Gastrocnemius medialis (tissue), 4 donors: Measurements from ENCODE around the gene TLCD2. TPM values are rescaled to one million over a fixed set of nuclear protein-coding genes. Genes with fewer than 3 reads are reported as not detected.

ENCODE experiments used
- ATAC-seq, 2 donors: fragments of 150-250 bp; one replicate each; pipeline ENCODE4 v1.9.1; 2016
- DNase-seq, 2 donors: peaks; one replicate each; pipeline ENCODE4 v3.0.0-alpha.2; 2019
- H3K27ac ChIP-seq, 4 donors: fragments of 200-600 bp; sonication (generic); 1 replicate in 1 of 4; 2 replicates in 3 of 4; pipeline ENCODE4 v1.5.1; 2016 to 2018; ENCODE audit warnings: mild to moderate bottlenecking in 2 of 4, moderate library complexity in 1 of 4
- H3K27me3 ChIP-seq, 3 donors: fragments of 200-600 bp; sonication (generic) in 2 of 3; 1 replicate in 1 of 3; 2 replicates in 2 of 3; pipeline versions ENCODE4 v1.5.1 to v1.6.0; 2016 to 2019; ENCODE audit warnings: mild to moderate bottlenecking in 1 of 3, moderate library complexity in 1 of 3
- H3K36me3 ChIP-seq, 2 donors: fragments of 200-600 bp; sonication (generic) in 1 of 2; one replicate each; pipeline ENCODE4 v1.5.1; 2017 to 2018
- H3K4me1 ChIP-seq, 2 donors: fragments of 200-600 bp; sonication (generic) in 1 of 2; one replicate each; pipeline ENCODE4 v1.5.1; 2016 to 2017; ENCODE audit warnings: mild to moderate bottlenecking in 2 of 2
- H3K4me3 ChIP-seq, 4 donors: fragments of 200-600 bp; sonication (generic) in 3 of 4; 1 replicate in 1 of 4; 2 replicates in 3 of 4; pipeline ENCODE4 v1.5.1; 2016 to 2019; ENCODE audit warnings: mild to moderate bottlenecking in 2 of 4
- H3K9me3 ChIP-seq, 3 donors: fragments of 200-600 bp; sonication (generic) in 2 of 3; 1 replicate in 1 of 3; 2 replicates in 2 of 3; pipeline ENCODE4 v1.5.1; 2016 to 2019
- POLR2A ChIP-seq, 2 donors: fragments of 450-650 bp; IDR thresholded peaks; one replicate each; pipeline ENCODE4 v1.6.1; 2017; ENCODE audit warnings: antibody characterized with exemption in 2 of 2, mild to moderate bottlenecking in 2 of 2, moderate library complexity in 2 of 2
- in situ Hi-C, 4 donors: fragments of 200-750 bp; cut with MboI; loops; one replicate each; pipeline versions ENCODE4 v1.15.0 to v1.8.0; 2017; ENCODE audit warnings: low sequenced_read_pairs in 4 of 4
- intact Hi-C: fragments of 100-400 bp; cut with DNase I; formaldehyde crosslinking; loops from one replicate; pipeline ENCODE4 v1.15.1; 2023; ENCODE audit warnings: low total_unique reads
- total RNA-seq, 4 donors: library from RNA; depleted of rRNA; stranded (reverse); fragments of >200 nt; gene quantifications; one replicate each; pipeline versions ENCODE4 v1.1.0 to v1.2.3, GENCODE V29; 2016
- TF ChIP-seq, protein P1 (sequence below), 5 experiments: fragments of 450-650 bp in 3 of 5; fragments of 200-600 bp in 2 of 5; sonication (generic) in 2 of 5; IDR thresholded peaks in 4 of 5; conservative IDR thresholded peaks in 1 of 5; 1 replicate in 4 of 5; 2 replicates in 1 of 5; pipeline ENCODE4 v1.5.1; 2016 to 2019; ENCODE audit warnings: antibody characterized with exemption in 5 of 5, mild to moderate bottlenecking in 3 of 5, moderate library complexity in 3 of 5

TLCD2 gene
- total RNA-seq, 4 donors from 2014 or later = 0.66 to 0.95 (median 0.85) TPM

GRCh38 chr17:1755252-1755826 is 45.2 kb upstream of the TLCD2 start:
- DNase-seq (peak in 1 of 2 donors; percentile 20), ATAC-seq (peak; percentile 13 to 22)
- Histone ChIP-seq H3K9me3 (no peaks in the 10 kb centered on the region), H3K4me3 (no peak overlapping the region), H3K36me3 (no peaks in the 10 kb centered on the region), H3K27ac (peak overlapping the region; percentile 37 to 77 (median 64)), H3K4me1 (peaks cover 13 to 16% of the 10 kb centered on the region in 2 donors), H3K27me3 (no peaks in the 10 kb centered on the region)
- TF ChIP-seq POLR2A (IDR thresholded peaks at IDR 0.05) = no peak
- TF ChIP-seq, protein P1, sequence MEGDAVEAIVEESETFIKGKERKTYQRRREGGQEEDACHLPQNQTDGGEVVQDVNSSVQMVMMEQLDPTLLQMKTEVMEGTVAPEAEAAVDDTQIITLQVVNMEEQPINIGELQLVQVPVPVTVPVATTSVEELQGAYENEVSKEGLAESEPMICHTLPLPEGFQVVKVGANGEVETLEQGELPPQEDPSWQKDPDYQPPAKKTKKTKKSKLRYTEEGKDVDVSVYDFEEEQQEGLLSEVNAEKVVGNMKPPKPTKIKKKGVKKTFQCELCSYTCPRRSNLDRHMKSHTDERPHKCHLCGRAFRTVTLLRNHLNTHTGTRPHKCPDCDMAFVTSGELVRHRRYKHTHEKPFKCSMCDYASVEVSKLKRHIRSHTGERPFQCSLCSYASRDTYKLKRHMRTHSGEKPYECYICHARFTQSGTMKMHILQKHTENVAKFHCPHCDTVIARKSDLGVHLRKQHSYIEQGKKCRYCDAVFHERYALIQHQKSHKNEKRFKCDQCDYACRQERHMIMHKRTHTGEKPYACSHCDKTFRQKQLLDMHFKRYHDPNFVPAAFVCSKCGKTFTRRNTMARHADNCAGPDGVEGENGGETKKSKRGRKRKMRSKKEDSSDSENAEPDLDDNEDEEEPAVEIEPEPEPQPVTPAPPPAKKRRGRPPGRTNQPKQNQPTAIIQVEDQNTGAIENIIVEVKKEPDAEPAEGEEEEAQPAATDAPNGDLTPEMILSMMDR (IDR thresholded peaks at IDR 0.05 in 4 of 5, conservative IDR thresholded peaks at IDR 0.05 in 1 of 5) = no peak
- in situ Hi-C loops = no loop called here
- intact Hi-C loops = no loop called here

DNA sequence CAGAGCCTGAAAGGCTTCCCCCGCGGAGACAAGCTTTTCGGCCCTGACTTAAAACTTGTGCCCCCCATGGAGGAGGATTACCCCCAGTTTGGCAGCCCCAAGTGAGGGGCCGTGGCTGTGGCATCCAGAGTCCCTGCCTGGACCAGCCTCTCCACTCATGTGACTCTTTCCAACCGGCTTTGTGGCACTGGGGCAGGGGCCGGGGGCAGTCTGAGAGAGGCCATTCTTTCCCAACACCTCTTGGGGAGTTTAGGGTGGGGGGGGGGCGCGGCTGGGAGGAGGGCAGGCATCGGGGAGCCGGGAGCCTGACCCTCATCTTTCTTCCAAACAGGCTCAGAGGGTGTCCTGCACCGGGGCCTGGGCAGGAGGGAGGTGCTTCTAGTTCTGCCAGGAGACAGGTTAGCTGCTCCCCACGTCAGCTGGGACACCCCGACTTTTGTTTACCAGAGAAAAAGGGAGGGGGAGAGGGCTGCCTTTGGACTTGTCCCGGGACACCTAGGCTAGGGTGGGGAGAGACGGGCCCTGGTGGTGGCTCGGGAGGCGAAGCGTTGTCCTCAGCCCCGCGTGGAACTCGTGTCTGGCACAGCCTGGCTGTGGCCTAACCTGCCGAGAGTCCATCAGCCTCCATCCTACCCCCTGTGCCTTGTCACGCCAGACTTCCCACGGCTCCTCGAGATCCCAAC is 44.4 kb upstream of the TLCD2 start:
- intact Hi-C loops = no loop called here
- in situ Hi-C loops = no loop called here
- TF ChIP-seq, protein P1 (IDR thresholded peaks at IDR 0.05 in 4 of 5, conservative IDR thresholded peaks at IDR 0.05 in 1 of 5) = no peak
- no peak for TF ChIP-seq POLR2A (IDR thresholded peaks at IDR 0.05)
- H3K36me3 ChIP-seq = no peaks in the 10 kb centered on the region
- DNase-seq (peak in 1 of 2 donors; percentile 12), ATAC-seq (no peak)
- no peaks in the 10 kb centered on the region for H3K9me3 ChIP-seq
- H3K4me1 ChIP-seq = peaks cover 8 to 16% of the 10 kb centered on the region in 2 donors
- no peaks in the 10 kb centered on the region for H3K27me3 ChIP-seq
- peak overlapping the region in 1 of 4 donors; percentile 71 for H3K27ac ChIP-seq
- H3K4me3 ChIP-seq = no peak overlapping the region

GRCh38 chr17:1753767-1754429 is 43.7 kb upstream of the TLCD2 start:
- H3K9me3 ChIP-seq = no peaks in the 10 kb centered on the region
- in situ Hi-C loops = no loop called here
- DNase-seq (no peak), ATAC-seq (no peak)
- no peak overlapping the region for H3K4me3 ChIP-seq
- intact Hi-C loops = no loop called here
- TF ChIP-seq POLR2A (IDR thresholded peaks at IDR 0.05) = no peak
- TF ChIP-seq, protein P1 (IDR thresholded peaks at IDR 0.05 in 4 of 5, conservative IDR thresholded peaks at IDR 0.05 in 1 of 5) = no peak
- H3K36me3 ChIP-seq = no peaks in the 10 kb centered on the region
- H3K4me1 ChIP-seq = peaks cover 8 to 16% of the 10 kb centered on the region in 2 donors
- no peak overlapping the region for H3K27ac ChIP-seq
- no peaks in the 10 kb centered on the region for H3K27me3 ChIP-seq

DNA sequence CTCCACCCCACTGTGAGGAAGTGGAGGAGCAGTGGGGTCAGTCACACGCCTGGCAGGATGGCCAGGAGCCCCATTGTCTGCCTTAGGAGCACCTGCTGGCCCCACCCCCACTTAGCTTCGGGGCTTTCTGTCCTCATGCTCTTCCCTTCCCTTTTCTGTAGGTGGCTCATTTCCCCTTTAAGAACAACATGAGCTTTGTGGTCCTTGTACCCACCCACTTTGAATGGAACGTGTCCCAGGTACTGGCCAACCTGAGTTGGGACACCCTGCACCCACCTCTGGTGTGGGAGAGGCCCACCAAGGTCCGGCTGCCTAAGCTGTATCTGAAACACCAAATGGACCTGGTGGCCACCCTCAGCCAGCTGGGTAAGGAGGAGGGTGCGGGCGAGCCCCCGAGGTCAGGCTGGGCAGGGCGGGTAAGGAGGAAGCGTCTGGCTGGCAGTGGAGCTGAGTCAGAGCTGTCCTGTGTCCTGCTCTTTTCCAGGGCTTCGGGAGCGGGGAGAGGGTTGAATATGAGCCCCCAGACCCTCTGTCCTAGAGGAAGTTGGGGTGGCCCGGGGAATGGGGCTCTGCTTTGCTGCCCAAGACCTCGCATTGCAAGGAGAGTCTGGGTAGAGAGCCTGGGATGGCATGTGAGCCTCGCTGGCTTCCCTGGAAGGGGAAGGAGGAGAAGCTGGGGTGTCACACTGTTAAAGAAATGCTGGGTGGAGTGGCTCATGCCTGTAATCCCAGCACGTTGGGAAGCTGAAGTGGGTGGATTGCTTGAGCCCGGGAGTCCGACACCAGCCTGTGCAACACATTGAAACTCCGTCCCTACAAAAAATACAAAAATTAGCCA is 42.5 kb upstream of the TLCD2 start:
- Histone ChIP-seq H3K36me3 (no peaks in the 10 kb centered on the region), H3K9me3 (no peaks in the 10 kb centered on the region), H3K4me3 (no peak overlapping the region), H3K4me1 (peaks cover 8 to 16% of the 10 kb centered on the region in 2 donors), H3K27me3 (no peaks in the 10 kb centered on the region), H3K27ac (no peak overlapping the region)
- in situ Hi-C loops = no loop called here
- intact Hi-C loops = no loop called here
- DNase-seq = no peak
- no peak for TF ChIP-seq POLR2A (IDR thresholded peaks at IDR 0.05)
- TF ChIP-seq, protein P1 (IDR thresholded peaks at IDR 0.05 in 4 of 5, conservative IDR thresholded peaks at IDR 0.05 in 1 of 5) = no peak
- no peak for ATAC-seq
